Mesodermal cell (in vitro differentiated cells): ENCODE data around the gene TIMM21. TPM values are rescaled to one million over a fixed set of nuclear protein-coding genes. Genes with fewer than 3 reads are reported as not detected.
A peak's percentile ranks its signal among the peaks of the same experiment; 100 is the strongest.

Experiments used
- H3K27ac ChIP-seq: 2 replicates; pipeline ENCODE4 v1.7.0; 2013; ENCODE audit warnings: mild to moderate bottlenecking, low read depth, low read length, moderate library complexity; ENCODE audit not compliant: severe bottlenecking
- H3K36me3 ChIP-seq: 2 replicates; pipeline ENCODE4 v1.7.1; 2013; ENCODE audit warnings: mild to moderate bottlenecking, low read length, moderate library complexity; ENCODE audit not compliant: control insufficient read depth, insufficient read depth
- H3K4me1 ChIP-seq: one replicate; pipeline ENCODE4 v1.7.1; 2013; ENCODE audit warnings: mild to moderate bottlenecking, low read length; ENCODE audit not compliant: insufficient read depth, control insufficient read depth, poor library complexity, severe bottlenecking
- H3K4me3 ChIP-seq: 2 replicates; pipeline ENCODE4 v1.7.0; 2013; ENCODE audit warnings: low read length, control low read depth, mild to moderate bottlenecking; ENCODE audit not compliant: insufficient read depth, poor library complexity, severe bottlenecking; ENCODE audit errors: extremely low read depth
- H3K9me3 ChIP-seq: 2 replicates; pipeline ENCODE4 v1.7.1; 2013; ENCODE audit warnings: mild to moderate bottlenecking, low read length, moderate library complexity; ENCODE audit not compliant: control insufficient read depth
- WGBS, 2 experiments: methylation state at CpG; one replicate each; pipeline ENCODE4 v1.1.5; 2013; ENCODE audit warnings: missing lambda C conversion rate in 2 of 2; ENCODE audit not compliant: insufficient coverage in 2 of 2; 5-methylcytosine and 5-hydroxymethylcytosine counted together
- polyA plus RNA-seq, 2 experiments: library from polyadenylated mRNA; stranded (reverse); fragments of 50-300 nt; gene quantifications; one replicate each; pipeline ENCODE4 v1.2.3, GENCODE V29; 2013

The TIMM21 gene, protein sequence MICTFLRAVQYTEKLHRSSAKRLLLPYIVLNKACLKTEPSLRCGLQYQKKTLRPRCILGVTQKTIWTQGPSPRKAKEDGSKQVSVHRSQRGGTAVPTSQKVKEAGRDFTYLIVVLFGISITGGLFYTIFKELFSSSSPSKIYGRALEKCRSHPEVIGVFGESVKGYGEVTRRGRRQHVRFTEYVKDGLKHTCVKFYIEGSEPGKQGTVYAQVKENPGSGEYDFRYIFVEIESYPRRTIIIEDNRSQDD
- 54.2 TPM for polyA plus RNA-seq (2013, experiment 1 of 2)
- polyA plus RNA-seq (2013, experiment 2 of 2), result 43.5 TPM

DNA sequence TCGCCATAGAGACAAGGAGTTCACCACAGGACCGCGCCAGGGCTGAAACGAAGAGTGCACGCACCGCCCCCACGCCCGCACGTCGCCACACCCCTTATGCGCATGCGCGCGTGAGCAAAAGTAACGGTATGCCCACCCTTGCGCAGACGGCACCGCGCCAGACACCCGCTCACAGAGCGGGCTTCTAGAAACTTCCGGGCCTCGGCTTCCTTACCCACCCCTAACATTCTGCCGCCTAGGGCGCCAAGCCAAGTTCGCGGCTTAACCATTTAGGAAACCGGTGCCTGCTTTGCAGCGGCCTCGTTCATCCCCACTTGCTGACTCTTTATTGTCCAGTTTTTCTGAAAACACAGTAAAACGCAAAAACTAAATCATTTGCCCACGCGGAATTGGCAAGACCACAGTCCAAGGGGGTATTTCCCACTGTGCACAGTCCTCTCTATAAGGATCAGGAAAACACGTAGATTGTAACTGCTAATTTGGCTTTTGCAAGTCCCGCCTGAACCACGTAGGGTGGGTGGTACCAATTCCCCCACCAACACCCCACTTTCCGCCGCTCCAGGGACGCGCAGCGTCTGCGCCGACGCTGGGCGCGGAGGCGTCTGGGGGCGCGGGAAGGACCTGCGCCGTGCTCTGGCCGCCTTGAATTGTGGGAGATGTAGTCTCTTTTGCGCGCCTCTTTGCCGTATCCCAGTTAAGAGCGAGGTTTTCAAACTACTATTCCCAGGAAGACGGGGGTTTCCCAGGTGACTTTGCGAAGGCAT, at the start of gene TIMM21, which contains the start of gene FBXO15:
TSS of gene TIMM21 (plus strand) at position 745 of the 764 bp plus-strand sequence. CDS start 286 bp downstream, outside the sequence.
TSS of gene FBXO15 (minus strand) at position 56 of the 764 bp plus-strand sequence. CDS start at position 7, 49 bp downstream.
- H3K4me1 ChIP-seq, result peaks cover 6% of the 10 kb centered on the region
- peak within 1 kb of the TSS; percentile 93 for H3K4me3 ChIP-seq
- WGBS, 2 experiments, result 0% methylated on average over 44 to 46 of the region's 58 CpGs
- H3K9me3 ChIP-seq, result no peaks in the 10 kb centered on the region
- peaks cover 23% of the 10 kb centered on the region for H3K36me3 ChIP-seq
- peak within 1 kb of the TSS; percentile 97 for H3K27ac ChIP-seq

DNA sequence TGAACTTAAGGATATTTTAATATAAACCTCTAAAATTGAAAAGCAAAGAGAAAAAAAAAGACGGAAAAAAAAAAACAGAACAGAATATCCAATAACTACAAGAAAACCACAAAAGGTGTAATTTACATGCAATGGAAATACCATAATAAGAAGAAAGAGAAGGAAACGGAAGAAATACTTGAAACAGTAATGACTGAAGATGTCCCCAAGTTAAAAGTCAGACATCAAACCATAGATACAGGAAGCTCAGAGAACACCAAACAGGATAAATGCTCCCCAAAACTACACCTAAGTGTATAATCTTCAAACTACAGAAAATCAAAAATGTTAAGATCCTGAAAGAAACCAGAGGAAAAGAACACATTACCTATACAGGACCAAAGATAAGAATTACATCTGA, 39.9 kb upstream of the TIMM21 start:
- WGBS, 2 experiments, result no CpG with 5 or more reads among the region's 2 CpGs
- Histone ChIP-seq H3K9me3 (peaks cover 8% of the 10 kb centered on the region), H3K27ac (no peak overlapping the region), H3K4me3 (no peak overlapping the region), H3K4me1 (no peaks in the 10 kb centered on the region), H3K36me3 (no peaks in the 10 kb centered on the region)

DNA sequence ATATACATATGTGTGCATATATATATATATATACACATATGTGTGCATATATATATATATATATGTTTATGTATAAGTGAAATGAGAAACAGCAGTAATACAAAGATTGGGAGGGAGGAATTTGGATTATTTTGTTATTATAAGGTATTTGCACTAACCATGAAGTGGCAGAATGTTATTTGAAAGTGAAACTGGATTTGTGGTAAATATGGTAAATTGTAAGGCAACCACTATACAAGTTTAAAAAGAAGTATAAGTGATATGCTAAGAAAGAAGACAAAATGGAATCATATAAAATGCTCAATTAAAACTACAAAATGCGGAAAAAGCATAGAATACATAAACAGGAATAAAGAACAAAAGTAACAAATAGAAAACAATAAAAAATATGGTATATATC, 38.2 kb upstream of the TIMM21 start:
- no peak overlapping the region for H3K4me3 ChIP-seq
- no peaks in the 10 kb centered on the region for H3K36me3 ChIP-seq
- H3K27ac ChIP-seq, result no peak overlapping the region
- H3K4me1 ChIP-seq, result no peaks in the 10 kb centered on the region
- no CpG with 5 or more reads among the region's 1 CpG for WGBS, 2 experiments
- H3K9me3 ChIP-seq, result peaks cover 8% of the 10 kb centered on the region

DNA sequence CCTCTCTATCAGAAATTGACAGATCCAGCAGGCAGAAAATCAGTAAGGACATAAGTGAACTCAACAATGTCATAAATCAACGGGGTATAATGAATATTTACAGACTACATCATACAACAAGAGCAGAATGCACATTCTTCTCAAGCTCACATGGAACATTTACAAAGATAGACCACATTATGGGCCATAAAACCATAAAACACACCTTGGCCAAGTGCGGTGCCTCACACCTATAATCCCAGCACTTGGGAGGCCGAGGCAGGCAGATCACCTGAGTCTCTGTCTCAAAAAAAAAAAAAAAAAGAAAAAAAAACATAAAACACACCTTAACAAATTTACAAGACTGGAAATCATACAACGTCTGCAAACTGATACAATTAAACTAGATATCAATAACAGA, 37.3 kb upstream of the TIMM21 start:
- 90 to 100% methylated on average over 2 of the region's 4 CpGs for WGBS, 2 experiments
- H3K36me3 ChIP-seq, result no peaks in the 10 kb centered on the region
- no peaks in the 10 kb centered on the region for H3K4me1 ChIP-seq
- peaks cover 8% of the 10 kb centered on the region for H3K9me3 ChIP-seq
- H3K27ac ChIP-seq, result no peak overlapping the region
- H3K4me3 ChIP-seq, result no peak overlapping the region

DNA sequence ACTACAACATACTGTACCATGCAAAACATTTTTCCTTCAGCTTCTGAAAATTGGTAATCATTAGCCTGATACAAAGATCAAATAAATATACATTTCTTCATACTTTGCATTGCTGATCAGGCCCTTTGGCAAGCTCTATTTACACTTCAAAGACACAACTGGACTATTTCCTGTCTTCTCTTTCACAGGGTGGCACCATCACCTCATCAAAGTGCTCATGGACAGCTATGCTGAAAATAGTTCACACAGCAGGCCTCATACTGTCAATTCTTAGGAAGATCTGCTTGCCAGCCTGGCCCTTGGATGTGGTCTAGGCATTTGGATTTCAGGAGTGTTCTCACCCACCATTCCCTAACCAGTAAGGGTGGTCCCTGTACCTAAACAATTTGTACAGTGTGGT, 34.6 kb upstream of the TIMM21 start:
- Histone ChIP-seq H3K36me3 (no peaks in the 10 kb centered on the region), H3K27ac (no peak overlapping the region)

DNA sequence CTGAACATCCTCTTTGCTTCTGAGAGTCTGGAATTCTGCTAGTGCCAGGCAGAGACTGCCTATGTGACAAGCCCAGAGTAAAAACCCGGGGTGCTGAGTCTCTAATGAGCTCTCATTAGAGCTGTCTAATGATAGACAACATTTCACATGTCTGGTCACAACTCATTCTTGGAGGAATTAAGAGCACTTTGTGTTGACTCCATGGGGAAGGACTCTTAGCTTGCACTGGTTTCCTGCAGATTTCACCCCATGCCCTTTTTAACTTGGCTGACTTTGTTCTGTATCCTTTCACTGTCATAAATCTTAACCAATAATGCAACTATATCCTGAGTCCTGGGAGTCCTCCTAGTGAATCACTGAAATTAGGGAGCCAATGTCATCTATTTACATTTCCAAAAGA, 34.2 kb upstream of the TIMM21 start:
- Histone ChIP-seq H3K9me3 (peaks cover 8% of the 10 kb centered on the region), H3K4me3 (no peak overlapping the region), H3K36me3 (no peaks in the 10 kb centered on the region), H3K4me1 (peaks cover 4% of the 10 kb centered on the region), H3K27ac (no peak overlapping the region)
- 38 to 50% methylated on average over 1 of the region's 1 CpG for WGBS, 2 experiments

More for the DNA sequence above, 34.6 kb upstream of the TIMM21 start:
- peaks cover 8% of the 10 kb centered on the region for H3K9me3 ChIP-seq
- H3K4me1 ChIP-seq, result peaks cover 4% of the 10 kb centered on the region
- H3K4me3 ChIP-seq, result no peak overlapping the region

DNA sequence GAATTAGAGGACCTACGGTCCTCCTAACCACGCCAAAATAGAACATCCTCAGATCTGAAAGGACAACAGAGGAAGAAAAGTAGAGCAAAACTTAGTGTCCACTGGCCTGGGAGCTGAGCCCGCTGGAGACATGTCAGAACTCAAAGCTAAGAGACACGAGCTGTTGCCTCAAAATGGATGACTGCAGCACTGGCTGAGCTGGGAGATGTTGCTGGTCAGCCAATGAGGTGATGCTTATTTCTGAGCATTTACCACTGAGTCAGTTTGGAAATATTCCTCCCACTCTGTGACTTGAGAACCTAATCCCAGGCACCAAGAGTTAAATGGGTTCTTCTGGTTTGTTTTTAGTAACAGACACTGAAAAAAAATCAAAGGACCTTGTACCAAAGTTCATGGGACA, 33.3 kb upstream of the TIMM21 start:
- no peaks in the 10 kb centered on the region for H3K36me3 ChIP-seq
- H3K27ac ChIP-seq, result peak overlapping the region; percentile 44
- peaks cover 8% of the 10 kb centered on the region for H3K9me3 ChIP-seq
- WGBS, 2 experiments, result 83 to 94% methylated on average over 2 to 4 of the region's 4 CpGs
- H3K4me1 ChIP-seq, result peaks cover 4% of the 10 kb centered on the region
- no peak overlapping the region for H3K4me3 ChIP-seq

DNA sequence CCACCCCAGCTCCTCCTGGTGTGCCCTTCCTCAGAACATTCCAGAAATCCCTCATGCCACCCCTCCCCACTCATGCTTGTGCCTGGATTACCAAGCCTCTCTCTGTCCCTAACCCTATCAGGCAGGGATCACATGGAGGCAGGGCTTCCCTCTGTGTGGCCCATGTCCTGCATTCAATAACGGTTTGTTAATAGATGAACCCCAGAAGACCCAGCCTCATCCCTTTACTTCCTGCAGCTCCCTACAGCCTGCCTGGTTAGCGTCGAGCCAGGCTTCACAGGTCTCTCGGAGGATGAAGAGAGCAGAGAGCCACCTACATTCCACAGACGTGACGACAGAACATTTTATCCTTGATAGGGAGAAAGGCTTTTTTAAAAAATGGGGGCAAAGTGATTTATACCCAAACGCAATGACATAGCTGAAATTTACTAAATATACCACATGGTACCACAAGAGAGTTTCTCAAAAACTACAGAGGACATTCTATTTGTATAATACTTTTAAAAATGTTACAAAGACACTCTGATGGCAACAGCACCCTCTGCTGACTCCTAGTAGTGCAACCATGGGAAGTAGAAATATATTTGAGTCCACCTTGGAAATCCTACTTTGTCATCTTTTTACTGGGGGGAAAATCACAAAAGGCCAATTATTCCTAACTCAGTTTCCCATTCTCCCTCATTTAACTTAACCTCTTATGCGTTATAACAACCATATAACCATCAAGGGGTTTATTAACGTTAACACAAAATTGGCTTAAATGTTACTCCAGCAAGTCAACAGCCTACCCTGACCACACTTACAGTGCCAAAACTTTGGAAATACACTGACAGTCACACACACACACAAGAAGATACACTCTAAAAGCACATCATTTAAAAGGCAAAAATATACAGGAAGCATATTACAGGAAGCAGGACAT, 31.4 kb upstream of the TIMM21 start:
- H3K9me3 ChIP-seq, result peaks cover 8% of the 10 kb centered on the region
- no peaks in the 10 kb centered on the region for H3K36me3 ChIP-seq
- no peak overlapping the region for H3K27ac ChIP-seq
- no peak overlapping the region for H3K4me3 ChIP-seq
- WGBS, 2 experiments, result 35 to 51% methylated on average over 3 to 5 of the region's 9 CpGs
- H3K4me1 ChIP-seq, result peaks cover 4% of the 10 kb centered on the region

DNA sequence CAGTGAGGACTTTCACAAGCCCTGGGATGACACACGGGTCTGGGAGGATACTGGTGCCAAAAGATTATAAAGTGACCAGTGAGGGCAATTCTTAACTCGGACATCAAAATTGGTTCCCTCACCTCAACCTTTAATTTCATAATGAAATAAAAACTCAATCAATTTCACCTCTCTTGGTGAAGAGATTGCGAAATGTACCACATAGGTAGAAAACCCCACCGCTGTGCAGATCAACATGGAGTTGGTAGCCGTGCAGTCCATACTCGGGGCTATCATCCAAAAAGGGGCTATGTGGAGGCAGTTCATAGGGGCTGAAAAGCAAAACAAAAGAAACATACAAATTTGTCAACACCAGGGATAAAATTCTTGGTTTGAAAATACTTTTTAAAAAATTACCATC, 25.1 kb upstream of the TIMM21 start:
- H3K9me3 ChIP-seq, result no peaks in the 10 kb centered on the region
- WGBS, 2 experiments, result 100% methylated on average over 2 of the region's 6 CpGs; no CpG with 5 or more reads in 1 of the 2 experiments
- H3K36me3 ChIP-seq, result no peaks in the 10 kb centered on the region

DNA sequence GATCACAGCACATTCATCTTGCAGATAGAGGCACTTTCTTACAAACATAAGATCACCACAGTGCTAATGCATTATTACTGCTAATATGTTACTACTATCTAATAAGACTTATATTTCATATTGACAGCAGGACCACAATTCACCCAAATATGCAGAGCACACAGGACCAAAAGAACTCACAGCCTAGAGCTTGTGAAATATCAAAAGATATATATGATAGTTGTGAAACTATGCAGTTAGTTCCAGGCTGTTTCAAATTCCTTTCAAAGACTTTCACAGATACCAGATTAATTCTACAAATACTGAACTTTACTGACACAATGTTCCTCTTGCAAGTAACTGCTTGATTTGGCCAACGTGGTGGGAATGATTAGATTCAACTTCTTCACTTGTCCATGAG, 23.7 kb upstream of the TIMM21 start:
- no peaks in the 10 kb centered on the region for H3K4me1 ChIP-seq
- no peak overlapping the region for H3K27ac ChIP-seq
- H3K4me3 ChIP-seq, result no peak overlapping the region
- H3K9me3 ChIP-seq, result no peaks in the 10 kb centered on the region
- H3K36me3 ChIP-seq, result no peaks in the 10 kb centered on the region
- WGBS, 2 experiments, result 83 to 100% methylated on average over 1 of the region's 1 CpG

More for the DNA sequence above, 25.1 kb upstream of the TIMM21 start:
- Histone ChIP-seq H3K4me1 (no peaks in the 10 kb centered on the region), H3K27ac (no peak overlapping the region), H3K4me3 (no peak overlapping the region)
